Right renal cortex interstitium (tissue), 3 donors: ENCODE results near the gene DCAF4. TPM values are rescaled to one million over a fixed set of nuclear protein-coding genes. Genes with fewer than 3 reads are reported as not detected.
"Not testable (repeated sequence)": the region's sequence is repeated elsewhere in the genome, so short reads cannot be mapped to it uniquely, and the experiment has no call there.

Experiments used
- DNase-seq, 3 donors: peaks; one replicate each; pipeline ENCODE4 v3.0.0-alpha.2; 2013; ENCODE audit warnings: low read depth in 3 of 3, low spot score in 2 of 3
- polyA plus RNA-seq, 3 donors: library from polyadenylated mRNA; unstranded; fragments of 120-200 nt; gene quantifications; one replicate each; pipeline ENCODE4 v1.2.1, GENCODE V29; 2013; ENCODE audit not compliant: insufficient read length in 3 of 3

The DCAF4 gene
- polyA plus RNA-seq, 3 donors: 14.5 to 17.7 (median 16.9) TPM

DNA sequence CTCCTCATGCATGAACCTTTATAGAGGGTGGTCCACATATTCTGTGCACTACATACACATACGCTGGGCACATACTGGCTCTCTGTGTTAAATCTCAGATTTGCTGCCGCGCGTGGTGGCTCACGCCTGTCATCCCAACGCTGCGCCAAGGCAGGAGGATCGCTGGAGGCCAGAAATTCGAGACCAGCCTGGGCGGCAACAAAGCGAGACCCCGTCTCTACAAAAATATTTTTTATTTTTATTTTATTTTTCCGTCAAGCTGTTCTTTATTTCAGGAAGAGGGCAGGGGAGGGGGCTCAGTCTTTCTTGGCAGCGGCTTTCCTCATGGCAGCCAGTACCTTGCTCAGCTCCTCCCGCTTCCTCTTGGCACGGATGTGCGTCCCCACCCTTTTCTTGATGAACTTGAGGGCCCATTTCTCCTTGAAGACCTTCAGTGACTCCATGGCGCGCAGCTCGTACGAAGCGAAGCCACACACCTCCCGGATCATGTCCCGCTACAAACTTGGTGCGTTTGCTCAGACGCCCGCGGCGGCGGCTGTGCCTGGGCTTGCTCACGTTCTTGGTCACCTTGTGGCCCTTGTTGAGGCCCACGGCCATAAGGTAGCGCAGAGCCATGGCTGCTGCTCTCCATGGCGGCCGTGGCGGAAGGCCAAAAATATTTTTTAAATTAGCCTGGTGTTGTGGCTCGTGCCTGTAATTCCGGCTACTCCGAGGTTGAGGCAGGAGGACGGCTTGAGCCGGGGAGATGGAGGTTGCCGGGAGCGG is 3.2 kb downstream of the DCAF4 start:
- no peak for DNase-seq

DNA sequence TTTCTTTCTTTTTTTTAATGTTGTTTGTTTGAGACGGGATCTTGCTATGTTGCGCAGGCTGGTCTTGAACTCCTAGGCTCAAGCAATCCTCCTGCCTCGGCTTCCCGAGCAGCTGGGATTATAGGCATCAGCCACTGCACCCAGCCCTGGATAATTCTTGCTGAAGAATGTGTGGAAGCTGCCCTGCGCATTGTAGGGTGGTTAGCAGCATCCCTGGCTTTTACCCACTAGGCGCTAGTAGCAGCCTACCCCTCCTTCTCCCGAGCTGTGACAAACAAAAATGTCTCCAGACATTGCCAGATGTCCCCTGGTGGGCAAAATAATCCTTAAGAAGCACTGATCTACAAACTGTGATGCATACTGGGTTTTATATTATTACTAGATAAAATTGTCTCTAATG is 6.6 kb downstream of the DCAF4 start:
- DNase-seq: no peak

DNA sequence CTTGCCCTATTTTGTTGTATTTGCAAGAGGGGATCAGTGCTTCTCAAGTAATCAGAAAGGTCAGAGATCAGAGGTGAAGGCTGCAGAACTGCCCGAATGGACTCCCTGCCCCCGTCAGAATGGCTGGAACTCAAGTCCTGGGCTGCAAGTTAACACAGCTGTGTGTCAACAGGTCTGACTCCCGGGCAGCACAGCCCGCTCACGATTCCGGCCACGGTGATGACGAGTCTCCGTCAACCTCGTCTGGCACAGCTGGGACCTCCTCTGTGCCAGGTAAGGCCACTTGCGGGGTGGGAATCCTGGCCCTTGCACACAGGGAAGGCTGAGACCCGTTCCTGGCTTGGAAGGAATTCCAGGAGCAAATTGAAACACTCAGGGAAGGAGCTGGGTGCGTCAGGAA is 13.4 kb downstream of the DCAF4 start:
- no peak for DNase-seq

DNA sequence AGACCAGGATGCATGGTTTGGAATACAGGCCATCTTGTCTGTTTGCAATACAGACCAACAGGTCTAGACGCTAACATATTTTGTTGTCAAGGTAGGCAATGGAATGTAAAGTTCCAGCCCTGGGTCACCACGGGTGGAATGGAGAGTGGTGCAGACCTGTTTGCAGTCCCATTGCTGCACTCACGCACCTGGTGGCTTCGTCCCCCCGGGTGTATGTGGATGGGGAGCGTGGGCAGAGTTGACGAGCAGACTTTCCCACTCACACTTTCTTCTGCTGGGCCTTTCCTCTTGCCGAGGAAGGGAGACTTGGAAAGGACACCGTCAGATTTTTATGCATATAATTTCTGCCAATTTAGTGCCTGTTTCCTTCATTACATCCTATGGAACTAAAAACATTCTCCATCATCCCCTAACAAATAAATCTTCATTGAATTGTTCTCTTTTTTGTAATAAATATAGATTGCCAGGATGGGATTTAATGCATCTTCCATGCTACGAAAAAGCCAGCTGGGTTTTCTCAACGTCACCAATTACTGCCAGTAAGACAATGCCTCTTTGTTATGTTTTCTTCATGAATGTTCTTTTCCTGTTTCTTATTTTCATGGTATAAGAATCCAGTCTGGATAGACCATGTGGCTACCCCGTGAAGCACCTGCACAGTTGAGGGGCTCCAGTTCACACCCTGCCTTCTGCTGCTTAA is 15.2 kb downstream of the DCAF4 start:
- DNase-seq: no peak

DNA sequence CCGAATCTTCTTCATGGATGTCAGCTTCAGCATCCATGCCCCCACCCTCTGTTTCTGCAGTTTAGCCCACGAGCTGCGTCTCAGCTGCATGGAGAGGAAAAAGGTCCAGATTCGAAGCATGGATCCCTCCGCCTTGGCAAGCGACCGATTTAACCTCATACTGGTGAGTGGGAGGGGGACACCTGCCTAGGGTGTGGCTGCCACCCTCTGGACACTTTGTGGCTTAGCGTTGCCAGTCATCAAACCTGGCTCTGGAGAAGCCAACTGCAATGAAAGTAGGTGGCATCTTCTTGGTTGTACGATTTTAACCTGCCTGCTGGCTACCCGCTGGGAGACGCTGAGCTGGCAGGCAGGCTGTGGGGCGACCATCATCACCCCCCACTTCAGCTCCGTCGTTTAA is 16.7 kb downstream of the DCAF4 start:
- no peak for DNase-seq

DNA sequence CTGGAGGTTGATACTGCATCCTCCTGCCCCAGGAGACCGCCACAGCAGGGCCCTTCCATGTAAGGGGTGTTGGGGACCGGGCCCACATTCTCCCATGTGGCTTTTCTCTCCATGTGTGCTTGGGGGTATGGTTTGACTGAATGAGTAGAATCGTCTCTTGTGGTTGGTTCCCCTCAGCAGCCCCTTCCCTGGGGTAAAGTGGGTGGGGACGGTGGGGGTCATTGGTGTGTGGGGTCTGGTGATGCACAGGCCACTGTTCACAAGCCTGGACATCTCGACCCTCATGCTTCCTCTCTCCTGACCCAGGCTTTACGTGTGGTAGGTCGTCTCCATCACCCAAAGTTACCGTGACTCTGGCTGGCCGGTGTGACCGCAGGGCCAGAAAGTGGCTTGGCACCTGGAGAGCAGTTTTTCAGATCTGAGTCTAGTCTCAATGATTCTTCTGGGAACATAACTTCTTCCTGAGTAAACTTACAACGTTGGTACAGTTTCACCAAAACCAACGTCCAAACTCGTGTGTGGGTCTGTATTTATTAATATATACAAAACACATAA is 17.7 kb downstream of the DCAF4 start:
- DNase-seq: no peak

DNA sequence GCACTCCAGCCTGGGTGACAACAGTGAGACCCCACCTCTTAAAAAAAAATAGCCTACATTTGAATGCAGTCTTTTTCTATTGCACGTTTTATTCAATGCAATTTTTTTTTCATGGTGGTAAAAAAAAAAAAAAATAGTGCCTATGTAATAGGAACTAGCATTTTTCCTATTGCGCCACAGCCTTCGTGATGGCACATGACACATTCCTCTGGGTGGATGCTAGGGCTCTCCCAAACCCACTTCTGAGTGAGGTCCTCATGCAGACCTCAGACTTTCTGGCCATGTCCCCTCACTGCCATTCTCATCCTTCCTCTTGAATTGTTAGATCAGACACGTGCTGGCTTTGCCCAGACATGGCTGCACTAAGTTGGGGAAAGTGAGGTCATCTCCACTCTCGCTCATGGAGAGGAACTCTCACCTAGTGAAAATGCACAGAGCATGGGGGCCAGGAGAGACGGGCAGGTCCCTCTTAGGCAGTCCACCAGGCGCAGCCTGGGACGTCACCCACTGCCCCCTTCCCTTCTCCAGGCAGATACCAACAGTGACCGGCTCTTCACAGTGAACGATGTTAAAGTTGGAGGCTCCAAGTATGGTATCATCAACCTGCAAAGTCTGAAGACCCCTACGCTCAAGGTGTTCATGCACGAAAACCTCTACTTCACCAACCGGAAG is 19.2 kb downstream of the DCAF4 start:
- no peak for DNase-seq

DNA sequence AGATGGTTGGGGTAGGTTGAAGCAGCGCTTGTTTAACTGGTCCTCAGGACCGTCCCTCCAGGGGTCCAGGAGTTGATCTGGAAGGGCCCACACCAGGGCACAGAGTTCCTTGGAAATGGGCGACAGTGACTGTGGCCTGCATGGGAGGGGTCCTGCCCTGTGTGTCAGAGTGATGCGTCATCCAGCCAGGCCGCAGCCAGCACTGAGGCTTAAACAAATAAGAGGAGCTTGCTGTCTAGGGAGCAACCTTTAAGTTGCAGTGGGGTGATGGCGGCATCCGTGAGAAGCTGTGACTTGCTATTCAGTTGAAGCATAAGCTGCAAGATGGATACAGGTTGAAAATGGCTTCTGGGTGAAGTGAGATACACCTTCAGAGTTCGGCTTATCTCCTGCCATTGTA is 20.2 kb downstream of the DCAF4 start:
- DNase-seq: no peak

DNA sequence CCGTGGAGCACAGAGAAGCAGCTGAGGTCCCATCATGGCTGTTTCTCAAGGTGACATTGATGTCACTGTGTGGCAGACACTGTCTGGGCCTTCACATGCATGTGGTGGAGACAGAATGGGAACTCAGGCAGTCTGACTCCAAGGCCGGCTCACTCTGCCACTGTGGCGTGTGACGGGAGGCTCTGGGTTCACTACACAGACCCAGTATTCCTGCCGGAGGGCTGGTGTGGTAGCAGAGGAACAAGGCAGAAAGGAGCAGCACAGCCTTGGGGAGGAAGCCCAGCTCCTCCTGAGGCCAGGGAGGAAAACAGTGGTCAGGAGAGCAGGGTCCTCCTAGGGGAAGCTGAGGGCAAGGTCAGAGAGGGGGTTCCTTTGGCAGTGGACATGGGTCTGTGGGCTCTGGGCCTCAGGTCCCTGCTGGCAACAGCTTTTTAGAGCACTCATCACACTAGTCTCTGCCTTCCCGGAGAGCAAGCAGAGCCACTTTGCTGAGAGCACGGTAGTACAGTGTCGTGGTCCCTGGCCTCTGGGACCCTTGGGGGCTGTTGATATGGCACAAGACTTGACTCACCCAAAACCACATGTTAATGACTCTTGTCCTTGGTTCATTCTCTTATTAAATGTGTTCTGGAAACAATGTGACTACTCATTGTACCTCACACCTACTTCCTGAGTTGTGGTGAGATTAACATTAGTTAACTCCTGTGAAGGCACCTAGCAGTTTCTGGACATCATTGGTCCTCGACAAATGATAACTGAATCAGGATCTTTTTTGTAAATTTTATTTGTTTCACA is 21.3 kb downstream of the DCAF4 start:
- no peak for DNase-seq

DNA sequence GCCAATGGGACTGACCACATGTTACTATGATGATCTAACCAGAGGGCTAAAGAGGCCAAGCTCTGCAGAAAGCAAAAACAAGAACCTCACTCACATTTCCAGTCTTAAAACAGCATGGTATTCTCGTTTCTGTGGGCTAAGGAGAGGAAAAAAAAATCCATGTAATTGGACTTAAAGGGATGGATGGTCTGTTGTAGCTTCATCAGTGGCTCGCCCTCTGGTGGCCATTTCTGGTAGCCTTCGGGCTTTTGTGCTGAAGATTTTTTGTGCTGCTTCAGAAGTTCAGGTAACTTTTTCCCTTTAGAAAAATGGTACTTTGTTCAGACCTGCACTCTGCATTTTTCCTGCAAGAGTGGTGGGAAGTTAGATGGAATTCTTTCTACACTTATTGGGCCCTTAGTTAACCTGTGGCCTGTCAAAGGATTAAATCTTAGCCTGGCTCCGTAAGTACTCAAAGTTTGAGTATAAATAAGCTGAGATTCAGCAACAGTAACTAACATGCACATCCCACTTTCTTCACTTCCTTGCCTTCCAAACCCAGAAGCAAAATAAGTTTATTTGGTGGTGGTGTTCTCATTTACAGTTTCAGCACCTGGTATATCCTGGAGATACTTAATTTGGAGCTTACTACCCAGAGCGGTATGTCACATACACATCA is 22.3 kb downstream of the DCAF4 start:
- DNase-seq: peak in 1 of 3 donors; percentile 36

DNA sequence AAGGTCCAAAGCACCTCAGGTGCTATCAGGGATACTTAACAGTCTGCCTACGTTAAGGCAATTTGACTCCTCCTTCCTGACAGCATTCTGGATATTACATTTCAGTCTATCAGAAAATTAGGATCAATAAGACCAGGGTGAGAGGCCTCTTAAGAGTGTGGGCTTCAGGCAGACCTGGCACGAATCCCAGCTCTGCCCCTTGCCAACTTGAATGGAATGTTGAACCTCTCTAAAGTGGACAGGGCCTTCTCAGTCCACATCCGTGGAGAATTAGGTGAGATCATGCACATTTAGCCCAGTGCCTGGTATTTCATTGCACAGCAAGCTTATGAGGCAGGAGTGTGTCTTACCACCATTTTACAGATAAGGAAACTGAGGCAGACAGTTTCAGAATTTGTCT is 25.9 kb downstream of the DCAF4 start:
- DNase-seq: no peak

DNA sequence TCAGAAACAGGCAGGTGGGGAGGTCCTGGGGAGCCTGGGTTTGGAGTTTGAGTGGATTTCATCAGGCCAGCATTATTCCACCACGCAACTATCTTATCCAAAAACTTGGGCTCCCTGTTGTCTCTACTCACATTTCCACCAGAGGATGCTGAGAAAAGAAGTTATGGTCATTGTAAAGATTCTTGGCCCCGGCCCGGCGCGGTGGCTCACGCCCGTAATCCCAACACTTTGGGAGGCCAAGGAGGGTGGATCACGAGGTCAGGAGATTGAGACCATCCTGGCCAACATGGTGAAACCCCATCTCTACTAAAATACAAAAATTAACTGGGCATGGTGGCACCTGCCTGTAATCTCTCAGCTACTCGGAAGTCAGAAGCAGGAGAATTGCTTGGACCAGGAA is 30.5 kb downstream of the DCAF4 start:
- DNase-seq: not testable (repeated sequence)

DNA sequence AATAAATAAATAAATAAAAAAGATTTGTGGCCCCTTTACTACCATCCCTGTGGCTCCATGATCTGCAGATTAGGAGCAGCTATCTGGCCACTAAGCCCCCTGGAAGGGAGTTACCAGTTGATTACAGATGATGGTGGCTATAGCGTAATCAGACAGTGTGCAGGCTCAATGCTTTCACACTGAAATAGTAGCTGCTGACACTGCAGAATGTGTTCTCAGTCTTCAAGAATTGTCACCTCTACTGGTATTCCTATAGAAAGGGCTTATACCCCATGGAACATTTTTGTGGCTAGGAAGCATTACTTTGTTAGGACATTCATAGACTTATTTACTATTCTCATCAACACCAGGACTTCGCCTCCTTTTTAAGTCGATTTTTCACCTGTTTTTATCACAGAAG is 30.9 kb downstream of the DCAF4 start:
- DNase-seq: no peak

DNA sequence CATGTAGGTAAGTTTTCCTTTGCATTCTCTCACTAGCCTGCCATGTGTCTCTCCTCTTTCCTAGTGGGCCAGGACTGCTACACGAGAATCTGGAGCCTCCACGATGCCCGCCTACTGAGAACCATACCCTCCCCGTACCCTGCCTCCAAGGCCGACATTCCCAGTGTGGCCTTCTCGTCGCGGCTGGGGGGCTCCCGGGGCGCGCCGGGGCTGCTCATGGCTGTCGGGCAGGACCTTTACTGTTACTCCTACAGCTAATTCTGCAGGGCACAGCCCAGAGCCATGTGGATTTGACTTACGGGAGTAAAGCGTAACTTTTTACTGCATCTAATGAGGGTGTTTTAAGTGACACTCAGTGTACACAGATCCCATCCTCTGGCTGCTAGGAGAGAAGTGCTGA is 32.3 kb downstream of the DCAF4 start:
- DNase-seq: no peak

DNA sequence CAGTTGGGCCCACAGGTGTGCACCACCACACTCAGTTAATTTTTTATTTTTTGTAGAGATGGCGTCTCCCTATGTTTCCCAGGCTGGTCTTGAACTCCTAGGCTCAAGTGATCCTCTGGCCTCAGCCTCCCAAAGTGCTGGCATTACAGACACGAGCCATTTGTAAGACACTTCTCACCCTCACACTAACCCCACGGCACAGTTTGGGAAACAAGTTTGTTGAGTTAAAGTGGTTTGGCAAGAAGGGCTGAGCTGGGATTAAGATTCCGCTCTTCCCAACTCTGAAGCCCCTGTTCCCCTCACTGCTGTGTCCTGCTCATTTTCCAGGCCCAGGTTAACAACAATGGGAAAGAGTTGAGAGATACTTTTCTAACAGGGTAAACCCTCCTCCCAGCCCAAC is 34.8 kb downstream of the DCAF4 start:
- not testable (repeated sequence) for DNase-seq

DNA sequence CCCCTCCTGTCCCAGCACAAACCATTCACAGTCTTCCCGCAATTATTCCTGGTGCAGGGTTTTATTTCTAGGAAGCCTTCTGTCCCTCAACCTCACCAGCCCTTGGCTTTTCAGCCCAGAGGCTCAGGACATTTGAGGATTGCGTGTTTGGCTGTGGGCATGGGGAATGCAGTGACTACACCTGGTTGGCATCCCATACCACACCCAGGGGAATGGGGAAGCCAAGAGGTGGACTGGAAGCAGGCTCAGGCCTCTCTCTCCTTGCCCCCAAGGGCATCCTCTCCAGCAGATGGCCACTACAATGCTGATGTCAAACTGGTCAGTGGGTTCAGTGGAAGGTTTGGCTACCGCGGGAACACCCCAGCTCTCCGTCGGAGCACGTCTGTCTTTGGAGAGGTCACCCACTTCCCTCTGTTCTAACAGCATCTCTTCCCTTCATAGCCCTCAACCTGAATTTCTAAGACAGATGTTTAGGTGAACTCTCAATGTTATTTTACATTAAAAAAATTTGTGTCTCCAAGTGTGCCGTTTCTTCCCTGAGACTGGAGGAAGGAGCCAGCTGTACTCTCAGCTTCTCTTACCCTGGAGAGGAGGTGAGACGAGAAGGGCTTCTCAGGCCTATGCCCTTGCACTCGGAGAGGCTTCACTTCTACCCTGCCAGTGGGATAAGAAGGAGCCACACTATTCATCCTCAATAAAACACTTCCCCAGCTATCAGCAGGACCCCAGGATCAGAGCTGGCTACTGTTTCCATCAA is 35.5 kb downstream of the DCAF4 start:
- DNase-seq: no peak

DNA sequence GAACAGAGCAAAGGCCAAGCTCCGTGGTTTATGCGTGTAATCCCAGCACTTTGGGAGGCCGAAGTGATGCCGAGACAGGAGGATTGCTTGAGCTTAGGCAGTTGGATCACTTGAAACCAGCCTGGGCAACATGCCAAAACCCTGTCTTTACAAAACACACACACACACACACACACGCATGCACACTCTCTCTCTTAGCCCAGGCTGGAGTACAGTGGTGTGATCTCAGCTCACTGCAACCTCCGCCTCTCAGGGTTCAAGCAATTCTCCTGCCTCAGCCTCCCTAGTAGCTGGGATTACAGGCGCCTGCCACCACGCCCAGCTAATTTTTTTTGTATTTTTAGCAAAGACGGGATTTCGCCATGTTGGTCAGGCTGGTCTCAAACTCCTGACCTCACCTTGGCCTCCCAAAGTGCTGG is 36.1 kb downstream of the DCAF4 start:
- DNase-seq: not testable (repeated sequence)

DNA sequence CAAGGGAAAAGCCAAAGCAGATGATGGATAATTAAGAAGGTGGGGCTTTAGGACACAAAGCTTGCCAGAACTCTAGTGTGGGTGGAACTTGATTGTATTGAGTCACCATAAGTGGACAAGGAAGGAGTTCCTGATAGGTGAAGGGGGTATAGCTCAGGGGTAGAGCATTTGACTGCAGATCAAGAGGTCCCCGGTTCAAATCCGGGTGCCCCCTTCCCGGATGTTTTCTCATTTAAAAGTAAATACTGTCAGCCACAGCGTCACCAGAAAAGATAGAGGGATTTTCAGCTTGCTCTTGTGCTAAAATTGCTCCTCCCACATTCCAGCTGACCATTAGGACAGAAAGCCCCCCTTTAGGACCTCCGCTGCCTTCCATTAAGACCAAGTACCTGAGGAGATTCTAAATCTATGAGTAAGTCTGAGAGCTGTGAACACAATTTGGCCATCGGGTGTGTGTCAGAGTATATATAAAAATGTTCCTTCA is 36.6 kb downstream of the DCAF4 start:
- no peak for DNase-seq

DNA sequence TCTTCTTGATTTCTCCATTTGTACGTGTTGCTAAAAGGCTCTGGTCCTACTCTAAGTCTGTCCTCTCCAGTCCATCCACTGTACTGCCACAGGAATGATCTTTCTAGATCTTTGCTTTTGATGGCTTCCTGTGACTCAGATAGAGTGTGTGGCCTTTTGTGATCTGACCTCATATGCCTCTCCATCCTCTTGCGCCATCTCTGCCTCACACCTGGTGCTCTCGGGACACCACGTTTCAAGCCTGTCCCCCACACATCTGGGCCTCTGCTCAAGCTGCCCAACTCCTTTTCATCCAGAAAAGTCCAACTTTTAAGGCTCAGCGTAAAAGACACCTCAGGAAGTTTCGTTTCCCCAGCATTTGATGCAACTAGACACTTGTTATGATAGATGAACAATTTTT is 39.0 kb downstream of the DCAF4 start:
- DNase-seq: no peak
